ENCODE results near the gene HIVEP2.
"Not testable (repeated sequence)": the region's sequence is repeated elsewhere in the genome, so short reads cannot be mapped to it uniquely, and the experiment has no call there.

HIVEP2 gene

GRCh38 chr6:142945049-142945445 lies at the start of gene HIVEP2:
HIVEP2 (minus strand) TSS chr6:142945176; CDS start chr6:142774738, 170,438 bp downstream.
- DNase-seq: peak; percentile 85

GRCh38 chr6:142993977-142994376 lies 49.0 kb upstream of the HIVEP2 start:
- no peak for DNase-seq

- no peak for DNase-seq
Measured at GRCh38 chr6:142987490-142987889, 42.5 kb upstream of the HIVEP2 start.

GRCh38 chr6:142985281-142985680 lies 40.3 kb upstream of the HIVEP2 start:
- DNase-seq: no peak

- no peak for DNase-seq
Measured at GRCh38 chr6:142984386-142984785, 39.4 kb upstream of the HIVEP2 start.

- no peak for DNase-seq
Measured at GRCh38 chr6:142975365-142975764, 30.4 kb upstream of the HIVEP2 start.

GRCh38 chr6:142970941-142971340 lies 26.0 kb upstream of the HIVEP2 start:
- not testable (repeated sequence) for DNase-seq

- no peak for DNase-seq
Measured at GRCh38 chr6:142968601-142969000, 23.6 kb upstream of the HIVEP2 start.

GRCh38 chr6:142966294-142966693 lies 21.3 kb upstream of the HIVEP2 start:
- no peak for DNase-seq

GRCh38 chr6:142965164-142965563 lies 20.2 kb upstream of the HIVEP2 start:
- no peak for DNase-seq

- DNase-seq: no peak
Measured at GRCh38 chr6:142960098-142960497, 15.1 kb upstream of the HIVEP2 start.

GRCh38 chr6:142958343-142958742 lies 13.4 kb upstream of the HIVEP2 start:
- DNase-seq: no peak

GRCh38 chr6:142956726-142957125 lies 11.8 kb upstream of the HIVEP2 start:
- no peak for DNase-seq

GRCh38 chr6:142954844-142955243 lies 9.9 kb upstream of the HIVEP2 start:
- no peak for DNase-seq

- DNase-seq: peak; percentile 13
Measured at GRCh38 chr6:142953373-142954273, 8.6 kb upstream of the HIVEP2 start.

GRCh38 chr6:142952614-142953013 lies 7.6 kb upstream of the HIVEP2 start:
- DNase-seq: peak; percentile 8

GRCh38 chr6:142950291-142950690 lies 5.3 kb upstream of the HIVEP2 start:
- DNase-seq: no peak

GRCh38 chr6:142947714-142948480 lies 2.9 kb upstream of the HIVEP2 start:
- DNase-seq: peak; percentile 27

- DNase-seq: peak; percentile 72
Measured at GRCh38 chr6:142946924-142947713, 2.1 kb upstream of the HIVEP2 start.

- peak; percentile 92 for DNase-seq
Measured at GRCh38 chr6:142946181-142946923, 1.4 kb upstream of the HIVEP2 start.

GRCh38 chr6:142945446-142946180 lies 637 bp upstream of the HIVEP2 start:
- peak; percentile 65 for DNase-seq

All from CD4-positive, alpha-beta T cell treated with Interleukin-17A for 4 hours (primary cell).